SIG-M5 treated with dmso at 0.1 percent for 504 hours (cell line): ENCODE data around the gene CDH13.
A peak's percentile ranks its signal among the peaks of the same experiment; 100 is the strongest.

Source experiments
- DNase-seq: peaks from one replicate; lab custom pipeline; 2025; ENCODE audit not compliant: unreplicated experiment; lab: John Stamatoyannopoulos, UW

CDH13 gene

DNA sequence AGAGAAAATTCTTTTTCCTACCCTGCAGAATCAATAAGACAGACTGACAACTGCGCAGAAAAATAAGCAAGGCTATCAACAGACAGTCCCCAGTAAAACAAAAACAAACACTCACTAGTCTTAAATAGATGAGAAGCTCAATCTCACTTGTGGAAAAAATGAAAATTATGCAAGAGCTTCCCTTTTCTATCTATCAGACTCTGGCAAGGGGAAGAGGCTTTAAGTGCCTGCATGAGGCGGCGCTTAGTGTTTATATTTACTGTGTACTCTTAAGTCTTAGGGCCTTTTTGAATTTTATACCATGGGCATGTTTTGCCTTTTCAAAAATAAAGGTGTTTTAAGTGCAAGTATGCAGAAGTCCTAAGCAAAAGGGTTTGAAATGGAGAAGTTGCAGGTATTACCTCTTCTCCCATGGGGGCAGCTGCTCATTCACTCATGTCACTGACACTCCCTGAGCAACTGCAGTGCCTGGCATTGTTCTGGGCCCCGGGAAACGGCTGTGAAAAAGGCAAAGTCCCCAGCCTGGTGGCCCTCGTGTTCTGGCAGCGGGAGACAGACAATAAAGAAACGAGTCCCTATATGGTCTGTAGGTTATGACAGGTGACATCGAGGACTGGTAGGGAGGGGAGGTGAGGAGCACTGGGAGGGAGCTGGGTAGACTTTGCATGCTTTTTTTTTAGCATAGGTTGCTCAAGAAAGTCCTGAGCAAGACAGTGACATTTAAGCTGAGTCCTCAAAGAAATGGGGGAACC, 1216.2 kb downstream of the CDH13 start:
- DNase-seq = peak; percentile 60

DNA sequence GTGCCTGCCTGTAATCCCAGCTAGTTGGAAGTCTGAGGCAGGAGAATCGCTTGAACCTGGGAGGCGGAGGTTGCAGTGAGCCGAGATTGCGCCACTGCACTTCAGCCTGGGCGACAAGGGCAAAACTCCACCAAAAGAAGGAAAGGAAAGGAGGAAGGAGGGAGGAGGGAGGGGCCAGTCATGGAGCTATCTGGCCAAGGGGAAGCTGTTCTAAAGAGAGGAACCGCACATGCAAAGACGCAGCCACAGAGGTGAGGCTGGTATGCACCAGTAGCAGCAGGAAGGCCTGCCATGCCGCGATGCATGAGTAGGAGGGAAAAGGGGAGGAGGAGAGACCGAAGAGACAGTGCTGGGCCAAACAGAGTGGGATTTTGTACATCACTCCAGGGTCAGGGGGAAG, 1216.9 kb downstream of the CDH13 start:
- peak; percentile 57 for DNase-seq

GRCh38 chr16:83845263-83845662, 1218.5 kb downstream of the CDH13 start:
- DNase-seq = no peak

- peak; percentile 74 for DNase-seq
These were observed 1220.8 kb downstream of the CDH13 start for GRCh38 chr16:83847371-83848225.

GRCh38 chr16:83849421-83849820, 1222.7 kb downstream of the CDH13 start:
- DNase-seq = no peak
